HEK293 (cell line): Measurements from ENCODE around the gene CAMK2D.

ENCODE experiments used
- CTCF ChIA-PET: fragments of 350-600 bp; formaldehyde crosslinking; extraction: SDS; loops from one replicate; lab custom pipeline; 2021; ENCODE audit warnings: antibody characterized with exemption; lab: Yijun Ruan, JAX
- POLR2A ChIA-PET: fragments of 300-600 bp; formaldehyde crosslinking; extraction: SDS; loops from one replicate; lab custom pipeline; 2020; ENCODE audit warnings: antibody characterized with exemption, inconsistent platforms; lab: Yijun Ruan, JAX
- H3K27ac ChIP-seq: fragments of 200-500 bp; sonication (Bioruptor generic); 2 replicates; pipeline ENCODE4 v1.5.1; 2014; ENCODE audit warnings: low read depth, low read length, control low read depth, inconsistent platforms; ENCODE audit errors: extremely low read depth
- H3K36me3 ChIP-seq, 2 experiments: fragments of 200-500 bp in 1 of 2; sonication (Bioruptor generic) in 1 of 2; 1 replicate in 1 of 2; 2 replicates in 1 of 2; pipeline ENCODE4 v1.5.1; 2014 to 2017; ENCODE audit warnings: inconsistent platforms in 2 of 2, low read length in 2 of 2; ENCODE audit not compliant: control insufficient read depth in 2 of 2, insufficient read depth in 1 of 2
- H3K4me1 ChIP-seq: fragments of 200-500 bp; sonication (Bioruptor generic); 2 replicates; pipeline ENCODE4 v1.5.1; 2014; ENCODE audit warnings: mild to moderate bottlenecking, low read length, inconsistent platforms; ENCODE audit not compliant: control insufficient read depth, insufficient read depth
- H3K4me3 ChIP-seq: 2 replicates; pipeline ENCODE4 v1.5.1; 2011; ENCODE audit warnings: low read depth, mild to moderate bottlenecking, control low read depth, low read length, moderate library complexity
- H3K9me3 ChIP-seq: fragments of 200-500 bp; sonication (Bioruptor generic); 2 replicates; pipeline ENCODE4 v1.5.1; 2014; ENCODE audit warnings: low read depth, low read length, inconsistent platforms; ENCODE audit not compliant: control insufficient read depth, insufficient read depth
- HOXA7 ChIP-seq: sonication (generic); formaldehyde crosslinking; IDR thresholded peaks from 2 replicates; pipeline ENCODE4 v1.8.1; 2022; ENCODE audit warnings: missing genetic modification reagents, borderline replicate concordance
- KLF1 ChIP-seq: fragments of 450-650 bp; formaldehyde crosslinking; IDR thresholded peaks from 2 replicates; pipeline ENCODE4 v1.5.1; 2016; ENCODE audit warnings: missing biosample characterization, missing genetic modification characterization
- KLF10 ChIP-seq: fragments of 450-650 bp; IDR thresholded peaks from 2 replicates; pipeline ENCODE4 v1.5.1; 2018; ENCODE audit warnings: missing biosample characterization, mild to moderate bottlenecking, missing genetic modification characterization
- PRDM1 ChIP-seq: fragments of 450-650 bp; formaldehyde crosslinking; IDR thresholded peaks from 2 replicates; pipeline ENCODE4; 2016; ENCODE audit warnings: missing biosample characterization, missing genetic modification characterization
- SETDB1 ChIP-seq: IDR thresholded peaks from one replicate; pipeline ENCODE4 v1.6.1; 2017; ENCODE audit warnings: mild to moderate bottlenecking, low read length, moderate library complexity, mixed read lengths; ENCODE audit not compliant: insufficient read length
- SP2 ChIP-seq: fragments of 450-650 bp; formaldehyde crosslinking; IDR thresholded peaks from 2 replicates; pipeline ENCODE4 v1.5.1; 2016; ENCODE audit warnings: missing biosample characterization, missing genetic modification characterization
- TRIM28 ChIP-seq: IDR thresholded peaks from 2 replicates; pipeline ENCODE4 v1.6.1; 2011; ENCODE audit warnings: low read length, control low read depth, borderline replicate concordance
- ZBTB1 ChIP-seq: fragments of 450-650 bp; formaldehyde crosslinking; IDR thresholded peaks from 2 replicates; pipeline ENCODE4 v1.5.1; 2016; ENCODE audit warnings: missing biosample characterization, missing genetic modification characterization
- ZBTB48 ChIP-seq: fragments of 450-650 bp; formaldehyde crosslinking; IDR thresholded peaks from 2 replicates; pipeline ENCODE4 v1.5.1; 2016; ENCODE audit warnings: missing biosample characterization, missing genetic modification characterization
- ZEB2 ChIP-seq: fragments of 450-650 bp; formaldehyde crosslinking; IDR thresholded peaks from 2 replicates; pipeline ENCODE4 v1.5.1; 2016; ENCODE audit warnings: missing biosample characterization, missing genetic modification characterization
- ZNF114 ChIP-seq: fragments of 450-650 bp; formaldehyde crosslinking; IDR thresholded peaks from 2 replicates; pipeline ENCODE4 v1.5.0; 2017; ENCODE audit warnings: missing biosample characterization, missing genetic modification characterization
- ZNF169 ChIP-seq: fragments of 450-650 bp; formaldehyde crosslinking; IDR thresholded peaks from 2 replicates; pipeline ENCODE4 v1.5.1; 2016; ENCODE audit warnings: missing biosample characterization, missing genetic modification characterization
- ZNF19 ChIP-seq: fragments of 450-650 bp; formaldehyde crosslinking; IDR thresholded peaks from 2 replicates; pipeline ENCODE4; 2016; ENCODE audit warnings: missing biosample characterization, missing genetic modification characterization, low read depth
- ZNF48 ChIP-seq: fragments of 450-650 bp; formaldehyde crosslinking; IDR thresholded peaks from 2 replicates; pipeline ENCODE4 v1.5.1; 2016; ENCODE audit warnings: missing biosample characterization, missing genetic modification characterization
- ZNF626 ChIP-seq: fragments of 450-650 bp; sonication (Bioruptor Pico); formaldehyde crosslinking; IDR thresholded peaks from 2 replicates; pipeline ENCODE4 v1.5.1; 2018; ENCODE audit warnings: missing biosample characterization, missing genetic modification characterization, inconsistent platforms
- ZNF701 ChIP-seq: fragments of 450-650 bp; formaldehyde crosslinking; IDR thresholded peaks from 2 replicates; pipeline ENCODE4 v1.5.1; 2016; ENCODE audit warnings: missing biosample characterization, missing genetic modification characterization
- ZNF776 ChIP-seq: fragments of 450-650 bp; formaldehyde crosslinking; IDR thresholded peaks from 2 replicates; pipeline ENCODE4 v1.5.0; 2017; ENCODE audit warnings: missing biosample characterization, missing genetic modification characterization, borderline replicate concordance
- ZSCAN5A ChIP-seq: fragments of 450-650 bp; formaldehyde crosslinking; IDR thresholded peaks from 2 replicates; pipeline ENCODE4 v1.5.1; 2016; ENCODE audit warnings: missing biosample characterization, missing genetic modification characterization
- TF ChIP-seq, protein P1 (sequence below): fragments of 450-650 bp; formaldehyde crosslinking; IDR thresholded peaks from 2 replicates; pipeline ENCODE4 v1.5.1; 2016; ENCODE audit warnings: missing biosample characterization, missing genetic modification characterization
- TF ChIP-seq, protein P2 (sequence below): fragments of 450-650 bp; formaldehyde crosslinking; IDR thresholded peaks from 2 replicates; pipeline ENCODE4 v1.5.1; 2016; ENCODE audit warnings: missing biosample characterization, missing genetic modification characterization

The CAMK2D gene

GRCh38 chr4:113502476-113502875 lies 259.1 kb downstream of the CAMK2D start:
- no peaks in the 10 kb centered on the region for H3K36me3 ChIP-seq
- H3K4me3 ChIP-seq = no peak overlapping the region
- no peaks in the 10 kb centered on the region for H3K9me3 ChIP-seq
- CTCF ChIA-PET = no interaction called here
- H3K27ac ChIP-seq = no peak overlapping the region
- no peaks in the 10 kb centered on the region; the same call in 1 of the 2 replicates for H3K4me1 ChIP-seq
- TF ChIP-seq KLF10 (tag by site-specific recombination) (no peak), ZEB2 (no peak)
- TF ChIP-seq, protein P1, sequence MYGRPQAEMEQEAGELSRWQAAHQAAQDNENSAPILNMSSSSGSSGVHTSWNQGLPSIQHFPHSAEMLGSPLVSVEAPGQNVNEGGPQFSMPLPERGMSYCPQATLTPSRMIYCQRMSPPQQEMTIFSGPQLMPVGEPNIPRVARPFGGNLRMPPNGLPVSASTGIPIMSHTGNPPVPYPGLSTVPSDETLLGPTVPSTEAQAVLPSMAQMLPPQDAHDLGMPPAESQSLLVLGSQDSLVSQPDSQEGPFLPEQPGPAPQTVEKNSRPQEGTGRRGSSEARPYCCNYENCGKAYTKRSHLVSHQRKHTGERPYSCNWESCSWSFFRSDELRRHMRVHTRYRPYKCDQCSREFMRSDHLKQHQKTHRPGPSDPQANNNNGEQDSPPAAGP (tag by site-specific recombination) = no peak
- POLR2A ChIA-PET = no interaction called here

DNA sequence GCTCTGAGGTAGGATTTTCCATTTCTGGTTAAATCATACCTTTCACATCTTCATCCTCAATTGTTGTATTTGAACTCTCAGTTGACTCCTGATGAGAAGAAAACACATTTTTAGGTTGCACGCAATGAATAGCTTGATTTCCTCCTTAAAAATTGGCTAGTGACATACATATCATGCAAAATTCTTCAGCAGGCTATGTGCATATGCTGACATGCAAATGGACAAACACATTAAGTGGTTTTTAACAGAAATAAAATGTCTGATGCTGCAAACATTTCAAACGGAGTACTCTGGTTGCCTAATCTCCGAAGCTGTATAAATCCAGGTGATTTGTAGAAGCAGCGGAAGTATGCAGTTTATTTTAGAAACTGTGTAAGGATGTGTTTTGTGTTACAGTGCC lies 261.1 kb downstream of the CAMK2D start:
- Histone ChIP-seq H3K4me1 (no peaks in the 10 kb centered on the region; the same call in 1 of the 2 replicates), H3K36me3 (peaks cover 0 to 6% of the 10 kb centered on the region in 2 experiments; a peak in 1 of 3 replicates), H3K27ac (no peak overlapping the region), H3K4me3 (no peak overlapping the region), H3K9me3 (no peaks in the 10 kb centered on the region)
- ChIA-PET CTCF (interaction anchor here (0.6 kb wide), 1 partner anchor 12 kb away, joined by 9 read pairs; no protein-coding TSS in a partner anchor), POLR2A (no interaction called here)
- TF ChIP-seq, protein P1 (tag by site-specific recombination) = no peak
- TF ChIP-seq ZNF169 (tag by site-specific recombination) (no peak), ZNF114 (tag by site-specific recombination) (no peak), ZNF701 (tag by site-specific recombination) (no peak), SETDB1 (no peak), ZBTB1 (no peak), SP2 (tag by site-specific recombination) (no peak), ZNF48 (tag by site-specific recombination) (no peak), ZBTB48 (tag by site-specific recombination) (no peak), ZSCAN5A (tag by site-specific recombination) (no peak), PRDM1 (tag by site-specific recombination) (no peak), HOXA7 (no peak), TRIM28 (no peak), ZNF776 (tag by site-specific recombination) (no peak), KLF1 (tag by site-specific recombination) (no peak), ZNF19 (no peak), ZNF626 (tag by site-specific recombination) (no peak), KLF10 (tag by site-specific recombination) (no peak)
- TF ChIP-seq, protein P2, sequence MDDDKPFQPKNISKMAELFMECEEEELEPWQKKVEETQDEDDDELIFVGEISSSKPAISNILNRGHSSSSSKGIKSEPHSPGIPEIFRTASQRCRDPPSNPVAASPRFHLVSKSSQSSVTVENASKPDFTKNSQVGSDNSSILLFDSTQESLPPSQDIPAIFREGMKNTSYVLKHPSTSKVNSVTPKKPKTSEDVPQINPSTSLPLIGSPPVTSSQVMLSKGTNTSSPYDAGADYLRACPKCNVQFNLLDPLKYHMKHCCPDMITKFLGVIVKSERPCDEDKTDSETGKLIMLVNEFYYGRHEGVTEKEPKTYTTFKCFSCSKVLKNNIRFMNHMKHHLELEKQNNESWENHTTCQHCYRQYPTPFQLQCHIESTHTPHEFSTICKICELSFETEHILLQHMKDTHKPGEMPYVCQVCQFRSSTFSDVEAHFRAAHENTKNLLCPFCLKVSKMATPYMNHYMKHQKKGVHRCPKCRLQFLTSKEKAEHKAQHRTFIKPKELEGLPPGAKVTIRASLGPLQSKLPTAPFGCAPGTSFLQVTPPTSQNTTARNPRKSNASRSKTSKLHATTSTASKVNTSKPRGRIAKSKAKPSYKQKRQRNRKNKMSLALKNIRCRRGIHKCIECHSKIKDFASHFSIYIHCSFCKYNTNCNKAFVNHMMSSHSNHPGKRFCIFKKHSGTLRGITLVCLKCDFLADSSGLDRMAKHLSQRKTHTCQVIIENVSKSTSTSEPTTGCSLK (tag by site-specific recombination) = no peak
